DMS53 treated with DMSO at 0.1 percent for 48 hours (cell line): Measurements from ENCODE around the gene SNRPB2.

Experiments used
- DNase-seq: peaks from one replicate; lab custom pipeline; 2025; ENCODE audit not compliant: unreplicated experiment; lab: John Stamatoyannopoulos, UW

Gene SNRPB2

GRCh38 chr20:16732506-16733152 lies 2.8 kb downstream of the SNRPB2 start:
- DNase-seq: no peak

GRCh38 chr20:16740365-16741072 lies 10.7 kb downstream of the SNRPB2 start:
- DNase-seq: no peak

- DNase-seq: no peak
These were observed 14.5 kb downstream of the SNRPB2 start for GRCh38 chr20:16744178-16744807.

GRCh38 chr20:16745204-16745603 lies 15.4 kb downstream of the SNRPB2 start:
- DNase-seq: no peak

- peak; percentile 92 for DNase-seq
These were observed 17.5 kb downstream of the SNRPB2 start for GRCh38 chr20:16747291-16747811.

- no peak for DNase-seq
These were observed 18.6 kb downstream of the SNRPB2 start, which contains the start of gene OTOR for GRCh38 chr20:16748308-16748900. Gene OTOR (plus strand): TSS chr20:16748358. CDS start chr20:16748402, 44 bp downstream.

GRCh38 chr20:16749573-16749972 lies 19.7 kb downstream of the SNRPB2 start:
- DNase-seq: no peak

GRCh38 chr20:16752082-16752481 lies 22.3 kb downstream of the SNRPB2 start:
- no peak for DNase-seq

GRCh38 chr20:16752901-16753300 lies 23.1 kb downstream of the SNRPB2 start:
- no peak for DNase-seq

- no peak for DNase-seq
These were observed 28.8 kb downstream of the SNRPB2 start for GRCh38 chr20:16758454-16759180.

GRCh38 chr20:16759181-16759563 lies 29.3 kb downstream of the SNRPB2 start:
- DNase-seq: no peak

GRCh38 chr20:16760431-16761304 lies 30.8 kb downstream of the SNRPB2 start:
- peak; percentile 5 for DNase-seq

GRCh38 chr20:16761305-16761829 lies 31.5 kb downstream of the SNRPB2 start:
- DNase-seq: peak; percentile 71

GRCh38 chr20:16764560-16764959 lies 34.7 kb downstream of the SNRPB2 start:
- no peak for DNase-seq

GRCh38 chr20:16771213-16771612 lies 41.4 kb downstream of the SNRPB2 start:
- peak; percentile 18 for DNase-seq

- no peak for DNase-seq
These were observed 46.1 kb downstream of the SNRPB2 start for GRCh38 chr20:16775961-16776360.

- DNase-seq: no peak
These were observed 47.3 kb downstream of the SNRPB2 start for GRCh38 chr20:16777126-16777525.

- no peak for DNase-seq
These were observed 48.3 kb downstream of the SNRPB2 start for GRCh38 chr20:16778159-16778558.

- DNase-seq: no peak
These were observed 51.7 kb downstream of the SNRPB2 start for GRCh38 chr20:16781496-16781895.

GRCh38 chr20:16785226-16785625 lies 55.4 kb downstream of the SNRPB2 start:
- no peak for DNase-seq
